ENCODE data around the gene SPRY2.

The SPRY2 gene

GRCh38 chr13:80390338-80390737 lies 49.4 kb upstream of the SPRY2 start:
- H3K4me3 ChIP-seq (ENCODE audit: low read depth, low read length): no peak overlapping the region
- no peaks in the 10 kb centered on the region for H3K36me3 ChIP-seq (ENCODE audit: control insufficient read depth in 2 of 2, insufficient read depth in 1 of 2, low read length in 2 of 2)
- no peaks in the 10 kb centered on the region for H3K9me3 ChIP-seq (ENCODE audit: control insufficient read depth, insufficient read depth, low read depth, low read length)
- H3K4me1 ChIP-seq (ENCODE audit: control insufficient read depth, insufficient read depth, low read length): no peaks in the 10 kb centered on the region
- ChIA-PET CTCF (interaction anchor here (0.5 kb wide), 1 partner anchor 627 kb away, joined by 3 read pairs; no protein-coding TSS in a partner anchor), POLR2A (no interaction called here)
- peak; percentile 29; the same call in 1 of the 2 replicates for TF ChIP-seq PRDM4 (tag by site-specific recombination; IDR thresholded peaks at IDR 0.05)
- no peak for TF ChIP-seq ZNF350 (tag by site-specific recombination; IDR thresholded peaks at IDR 0.05)
- no peak overlapping the region for H3K27ac ChIP-seq (ENCODE audit: extremely low read depth, low read depth, low read length)

GRCh38 chr13:80389073-80390038 lies 48.4 kb upstream of the SPRY2 start:
- POLR2A ChIA-PET: no interaction called here
- Histone ChIP-seq H3K4me3 (ENCODE audit: low read depth, low read length) (no peak overlapping the region), H3K27ac (ENCODE audit: extremely low read depth, low read depth, low read length) (no peak overlapping the region), H3K36me3 (ENCODE audit: control insufficient read depth in 2 of 2, insufficient read depth in 1 of 2, low read length in 2 of 2) (no peaks in the 10 kb centered on the region), H3K4me1 (ENCODE audit: control insufficient read depth, insufficient read depth, low read length) (no peaks in the 10 kb centered on the region), H3K9me3 (ENCODE audit: control insufficient read depth, insufficient read depth, low read depth, low read length) (no peaks in the 10 kb centered on the region)
- TF ChIP-seq ZNF571 (tag by site-specific recombination; IDR thresholded peaks at IDR 0.05): no peak
- CTCF ChIA-PET: interaction anchor here (0.6 kb wide), 1 partner anchor 528 kb away, joined by 4 read pairs; no protein-coding TSS in a partner anchor

GRCh38 chr13:80388506-80388905 lies 47.6 kb upstream of the SPRY2 start:
- CTCF ChIA-PET: interaction anchor here (0.6 kb wide), 2 partner anchors 527 to 841 kb away, joined by 4 to 5 read pairs; no protein-coding TSS in a partner anchor
- no peak overlapping the region for H3K27ac ChIP-seq (ENCODE audit: extremely low read depth, low read depth, low read length)
- no peaks in the 10 kb centered on the region for H3K4me1 ChIP-seq (ENCODE audit: control insufficient read depth, insufficient read depth, low read length)
- POLR2A ChIA-PET: no interaction called here
- H3K36me3 ChIP-seq (ENCODE audit: control insufficient read depth in 2 of 2, insufficient read depth in 1 of 2, low read length in 2 of 2): no peaks in the 10 kb centered on the region
- no peaks in the 10 kb centered on the region for H3K9me3 ChIP-seq (ENCODE audit: control insufficient read depth, insufficient read depth, low read depth, low read length)
- H3K4me3 ChIP-seq (ENCODE audit: low read depth, low read length): no peak overlapping the region
- TF ChIP-seq ZFHX2 (tag by site-specific recombination; conservative IDR thresholded peaks at IDR 0.05) (no peak), ZNF449 (tag by site-specific recombination; IDR thresholded peaks at IDR 0.05) (no peak), RBAK (tag by site-specific recombination; IDR thresholded peaks at IDR 0.05) (no peak), GLI4 (tag by site-specific recombination; IDR thresholded peaks at IDR 0.05) (no peak), SETDB1 (IDR thresholded peaks at IDR 0.05; ENCODE audit: insufficient read length, low read length) (no peak), ZNF335 (tag by site-specific recombination; conservative IDR thresholded peaks at IDR 0.05) (no peak), GLIS1 (tag by site-specific recombination; IDR thresholded peaks at IDR 0.05) (no peak), ZNF114 (tag by site-specific recombination; IDR thresholded peaks at IDR 0.05) (no peak), ZNF707 (tag by site-specific recombination; IDR thresholded peaks at IDR 0.05) (no peak), ZFP37 (tag by site-specific recombination; IDR thresholded peaks at IDR 0.05) (no peak)

- Histone ChIP-seq H3K4me1 (ENCODE audit: control insufficient read depth, insufficient read depth, low read length) (no peaks in the 10 kb centered on the region), H3K9me3 (ENCODE audit: control insufficient read depth, insufficient read depth, low read depth, low read length) (no peaks in the 10 kb centered on the region), H3K36me3 (ENCODE audit: control insufficient read depth in 2 of 2, insufficient read depth in 1 of 2, low read length in 2 of 2) (no peaks in the 10 kb centered on the region), H3K27ac (ENCODE audit: extremely low read depth, low read depth, low read length) (no peak overlapping the region), H3K4me3 (ENCODE audit: low read depth, low read length) (no peak overlapping the region)
- ChIA-PET CTCF (no interaction called here), POLR2A (no interaction called here)
- TF ChIP-seq INSM2 (tag by site-specific recombination; IDR thresholded peaks at IDR 0.05) (no peak), ZNF555 (tag by site-specific recombination; conservative IDR thresholded peaks at IDR 0.05) (no peak), ZBTB8A (tag by site-specific recombination; IDR thresholded peaks at IDR 0.05) (no peak), SCRT2 (tag by site-specific recombination; IDR thresholded peaks at IDR 0.05) (no peak), ZFP3 (tag by site-specific recombination; IDR thresholded peaks at IDR 0.05; ENCODE audit: low read depth) (no peak)
These were observed 45.7 kb upstream of the SPRY2 start for GRCh38 chr13:80386592-80386991.
